ENCODE measurements around the gene HMGCS1. TPM values are rescaled to one million over a fixed set of nuclear protein-coding genes. Genes with fewer than 3 reads are reported as not detected.
"Not testable (repeated sequence)": the region's sequence is repeated elsewhere in the genome, so short reads cannot be mapped to it uniquely, and the experiment has no call there.

The HMGCS1 gene
- total RNA-seq, 1 experiment from 2014 or later, result 57.0 TPM

DNA sequence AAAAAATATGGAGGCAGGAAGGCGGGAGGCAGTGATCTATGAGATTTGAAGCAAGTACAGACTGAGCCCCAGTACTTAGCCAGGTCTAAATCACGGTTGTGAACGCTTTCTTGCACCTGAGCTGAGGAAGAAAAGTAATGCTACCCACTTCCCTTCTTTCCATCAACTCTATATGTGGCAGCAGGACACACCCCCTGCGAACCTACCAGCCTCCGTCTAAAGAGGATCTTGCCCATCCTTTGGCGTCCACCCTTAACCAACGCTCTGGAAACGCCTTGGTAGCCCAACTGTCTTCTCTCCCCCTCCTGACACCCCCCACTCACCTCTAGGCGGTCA is 545 bp downstream of the HMGCS1 start:
- peak; percentile 15 for DNase-seq (ENCODE audit: low spot score)

DNA sequence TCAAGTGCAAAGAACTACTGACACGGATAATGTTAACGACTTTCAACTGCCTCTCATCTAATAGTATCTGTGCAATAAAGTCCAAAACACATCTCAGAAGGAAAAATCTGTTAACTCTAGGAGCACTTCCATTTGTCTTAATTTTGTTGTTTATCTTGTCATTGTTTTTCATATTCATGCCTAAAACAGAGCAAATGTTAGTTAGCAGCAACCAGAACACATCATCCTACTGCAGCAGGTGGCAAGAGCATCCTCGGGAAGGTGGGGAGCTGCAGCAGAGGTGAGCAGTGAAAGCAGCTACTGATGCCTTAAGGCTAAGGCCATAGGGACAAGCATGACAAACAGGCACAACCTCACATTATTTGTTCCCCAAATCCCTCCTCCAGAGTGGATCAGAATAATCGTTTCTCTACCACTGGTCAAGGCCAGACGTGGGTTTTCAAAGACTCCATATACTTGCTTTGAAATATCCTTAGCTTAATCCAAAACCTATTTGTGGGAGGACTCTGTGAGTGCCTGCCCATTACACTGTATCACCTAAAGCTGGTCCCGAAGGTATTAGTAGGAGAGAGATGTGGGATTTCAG is 1.0 kb downstream of the HMGCS1 start:
- DNase-seq (ENCODE audit: low spot score), result no peak

DNA sequence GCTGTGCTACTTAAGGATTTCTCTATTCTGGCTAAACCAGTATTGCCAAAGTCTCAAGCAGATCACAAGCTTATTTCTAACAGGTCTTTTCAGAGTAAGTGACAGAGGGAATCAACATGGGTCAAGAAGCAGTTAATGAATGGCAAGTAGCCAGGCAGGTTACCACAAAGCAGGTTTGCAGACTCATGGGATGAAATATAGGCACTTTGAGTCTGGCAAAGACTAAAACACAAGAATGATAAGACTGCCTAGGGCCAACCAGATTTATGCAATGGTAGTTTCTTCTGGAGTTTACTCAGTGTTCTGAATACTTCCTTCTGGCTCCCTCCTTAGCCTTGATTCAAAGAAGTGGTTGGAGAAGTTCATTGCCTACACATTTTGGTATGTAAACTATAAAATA is 3.6 kb downstream of the HMGCS1 start:
- peak; percentile 36 for DNase-seq (ENCODE audit: low spot score)

DNA sequence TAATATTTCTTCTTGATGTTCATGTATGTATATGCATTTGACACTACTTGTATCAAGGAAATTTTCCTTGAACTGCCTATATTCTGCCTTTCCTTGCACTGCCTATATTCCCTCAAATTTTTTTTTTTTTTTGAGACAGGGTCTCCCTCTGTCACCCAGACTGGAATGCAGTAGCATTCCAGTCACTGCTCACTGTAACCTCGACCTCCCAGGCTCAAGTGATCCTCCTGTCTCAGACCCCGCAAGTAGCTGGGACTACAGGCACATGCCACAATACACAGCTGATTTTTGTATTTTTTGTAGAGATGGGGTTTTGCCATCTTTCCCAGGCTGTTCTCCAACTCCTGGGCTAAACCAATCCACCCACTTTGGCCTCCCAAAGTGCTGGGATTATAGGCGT is 4.1 kb downstream of the HMGCS1 start:
- DNase-seq (ENCODE audit: low spot score), result no peak

DNA sequence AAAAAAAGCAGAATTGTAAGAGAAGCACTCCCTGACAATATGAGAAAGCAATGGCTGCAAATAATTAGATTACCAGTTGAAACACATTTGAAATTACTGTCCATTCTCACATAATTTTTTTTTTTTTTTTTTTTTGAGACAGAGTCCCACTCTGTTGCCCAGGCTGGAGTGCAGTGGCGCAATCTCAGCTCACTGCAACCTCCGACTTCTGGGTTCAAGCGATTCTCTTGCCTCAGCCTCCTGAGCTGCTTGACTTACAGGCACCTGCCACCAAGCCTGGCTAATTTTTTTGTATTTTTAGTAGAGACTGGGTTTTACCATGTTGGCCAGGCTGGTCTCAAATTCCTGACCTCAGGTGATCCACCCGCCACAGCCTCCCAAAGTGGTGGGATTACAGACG is 6.3 kb downstream of the HMGCS1 start:
- not testable (repeated sequence) for DNase-seq (ENCODE audit: low spot score)

DNA sequence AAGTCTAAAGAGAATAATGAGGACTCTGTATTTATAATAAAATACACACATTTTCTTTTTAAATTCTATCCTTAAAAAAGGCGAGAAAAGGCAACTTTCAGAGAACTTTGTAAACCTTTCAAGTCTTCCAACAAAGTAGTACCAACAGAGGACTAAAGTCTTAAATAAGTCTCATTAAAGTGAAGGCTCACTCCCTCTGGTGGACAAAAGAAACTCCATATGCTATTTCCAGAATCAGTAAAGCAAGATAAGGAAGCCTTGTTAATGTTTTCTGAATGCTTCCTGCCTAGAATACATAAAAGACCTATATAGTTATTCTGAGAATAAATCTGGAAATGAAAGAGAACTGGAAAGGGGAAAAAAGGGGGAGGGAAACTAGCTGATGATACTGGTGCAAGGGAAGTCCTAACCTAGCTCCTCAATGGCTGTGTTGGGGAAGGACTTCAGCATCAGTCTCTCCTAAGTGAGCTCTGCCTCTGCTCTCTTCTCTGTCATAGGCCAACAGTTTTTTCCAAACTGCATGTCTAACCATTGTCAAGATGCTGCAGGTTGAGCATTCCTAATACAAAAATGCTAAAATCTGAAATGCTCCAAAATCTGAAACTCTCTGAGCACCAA is 7.2 kb downstream of the HMGCS1 start:
- peak; percentile 68 for DNase-seq (ENCODE audit: low spot score)

DNA sequence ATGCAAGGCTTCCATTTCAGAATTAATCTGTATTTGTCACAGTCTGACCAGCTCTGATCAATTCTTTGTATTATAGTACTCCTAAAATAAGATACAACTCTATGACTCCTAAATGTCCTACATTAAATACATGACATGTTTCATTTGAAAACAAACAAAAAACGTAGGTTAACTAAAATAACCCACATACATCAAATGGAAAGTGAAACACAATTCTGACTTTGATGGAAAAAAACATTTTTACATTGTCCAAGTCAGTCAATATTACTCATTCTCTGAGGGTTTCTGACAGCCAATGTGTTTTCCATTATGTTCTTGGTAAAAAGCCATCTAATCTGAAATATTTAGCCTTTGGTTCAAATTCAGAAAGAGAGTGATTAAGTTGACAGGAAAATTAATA is 8.7 kb downstream of the HMGCS1 start:
- no peak for DNase-seq (ENCODE audit: low spot score)

DNA sequence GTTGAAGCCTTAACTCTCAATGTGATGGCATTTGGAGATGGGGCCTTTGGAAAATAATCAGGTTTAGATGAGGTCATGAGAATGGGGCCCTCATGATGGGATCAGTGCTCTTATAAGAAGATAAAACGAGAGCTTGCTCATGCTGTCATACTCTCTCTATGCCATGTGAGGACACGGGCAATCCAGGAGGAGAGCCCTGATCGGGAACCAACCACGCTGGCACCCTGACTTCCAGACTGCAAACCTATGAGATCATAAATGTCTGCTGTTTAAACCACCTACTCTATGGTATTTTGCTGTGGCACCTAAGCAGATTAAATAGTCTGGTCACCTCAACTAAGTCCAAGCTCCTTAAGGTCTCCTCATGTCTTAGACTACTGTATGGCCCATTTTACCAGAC is 10.0 kb downstream of the HMGCS1 start:
- DNase-seq (ENCODE audit: low spot score), result no peak

DNA sequence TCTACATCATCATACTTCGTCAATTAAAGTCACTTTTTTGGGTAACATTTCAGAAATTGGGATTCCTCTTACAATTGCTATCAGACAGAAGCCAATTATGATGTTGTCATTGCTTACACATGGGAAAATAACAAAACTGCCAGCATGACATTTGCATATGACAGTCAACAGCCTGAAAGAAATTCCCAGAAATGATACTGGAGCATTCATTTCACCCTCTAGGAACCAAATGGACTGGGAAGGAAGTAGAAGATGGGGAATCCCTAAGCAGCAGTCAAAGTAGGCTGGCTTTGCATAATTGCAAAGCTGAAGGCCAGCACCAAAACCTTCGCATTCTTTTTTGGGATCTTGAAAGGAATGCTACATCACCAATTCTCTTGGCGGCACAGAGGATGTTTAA is 10.7 kb downstream of the HMGCS1 start:
- DNase-seq (ENCODE audit: low spot score), result no peak

DNA sequence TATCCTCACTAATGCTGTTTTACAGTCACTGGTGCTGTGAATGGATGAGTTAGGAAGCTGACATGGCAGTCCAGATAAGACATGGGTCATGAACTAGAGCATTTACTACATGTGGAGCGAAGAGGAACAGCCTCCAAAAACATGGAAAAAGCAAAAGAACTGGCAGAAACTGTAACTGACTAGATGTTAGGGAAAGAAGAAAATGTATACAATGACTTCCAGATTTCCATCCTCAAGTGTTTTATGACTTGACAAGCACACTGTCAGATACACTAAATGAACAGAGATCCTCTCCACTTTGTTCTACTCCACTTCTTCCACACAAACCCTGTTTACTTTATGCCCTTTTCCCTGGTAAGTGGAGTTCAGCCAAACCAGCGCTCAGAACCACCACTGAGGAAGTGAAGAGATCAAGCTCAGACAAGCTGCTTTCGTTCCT is 11.5 kb downstream of the HMGCS1 start:
- no peak for DNase-seq (ENCODE audit: low spot score)

DNA sequence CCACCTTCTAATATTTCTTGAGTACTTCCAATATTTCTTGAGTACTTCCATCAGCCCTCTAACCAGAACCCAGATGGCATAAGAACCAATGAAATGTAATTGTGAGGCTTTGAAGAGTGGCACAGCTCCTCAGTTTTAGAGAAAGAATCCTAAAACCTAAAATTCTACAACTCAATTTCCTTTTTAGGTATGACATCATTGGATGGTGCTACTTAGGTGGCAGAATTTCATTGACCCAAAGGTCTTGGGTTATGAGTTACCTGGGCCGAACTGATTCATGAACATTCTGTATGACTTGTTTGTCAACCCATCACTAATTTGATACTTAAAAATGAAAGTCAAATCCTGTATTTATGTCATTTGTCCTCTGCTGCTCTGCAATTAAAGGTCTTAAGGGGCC is 13.1 kb downstream of the HMGCS1 start:
- no peak for DNase-seq (ENCODE audit: low spot score)

DNA sequence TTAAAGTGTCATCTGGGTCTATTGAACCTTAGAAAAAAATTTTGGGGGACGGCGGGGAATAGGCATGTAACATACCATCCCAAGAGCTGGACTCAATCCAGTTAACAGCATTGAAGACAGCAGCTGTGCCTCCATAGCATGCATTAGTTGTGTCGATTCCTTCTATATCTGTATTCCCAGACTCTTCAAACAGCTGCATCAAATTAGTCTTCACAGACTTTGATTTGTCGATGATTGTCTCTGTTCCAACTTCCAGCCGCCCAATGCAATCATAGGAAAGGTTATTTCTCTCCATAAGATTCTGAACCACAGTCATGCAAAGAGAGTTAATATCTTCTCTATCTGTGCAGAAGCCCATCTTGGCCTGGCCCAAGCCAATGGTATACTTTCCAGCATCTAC is 14.8 kb downstream of the HMGCS1 start:
- no peak for DNase-seq (ENCODE audit: low spot score)

DNA sequence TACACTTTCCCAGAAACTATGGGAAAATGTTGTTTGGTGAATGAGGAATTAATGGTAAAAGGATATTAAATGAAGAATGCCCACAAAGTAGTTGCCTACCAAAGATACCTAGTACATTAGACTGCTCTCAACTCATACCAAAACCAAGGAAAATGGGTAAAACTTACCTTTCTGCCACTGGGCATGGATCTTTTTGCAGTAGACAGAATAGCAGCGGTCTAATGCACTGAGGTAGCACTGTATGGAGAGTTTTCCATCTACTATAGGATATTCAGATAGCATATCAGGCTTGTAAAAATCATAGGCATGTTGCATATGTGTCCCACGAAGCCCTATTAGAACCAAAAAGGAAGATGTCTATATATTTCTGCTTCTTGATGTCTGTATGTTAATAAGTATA is 16.4 kb downstream of the HMGCS1 start:
- DNase-seq (ENCODE audit: low spot score), result no peak

DNA sequence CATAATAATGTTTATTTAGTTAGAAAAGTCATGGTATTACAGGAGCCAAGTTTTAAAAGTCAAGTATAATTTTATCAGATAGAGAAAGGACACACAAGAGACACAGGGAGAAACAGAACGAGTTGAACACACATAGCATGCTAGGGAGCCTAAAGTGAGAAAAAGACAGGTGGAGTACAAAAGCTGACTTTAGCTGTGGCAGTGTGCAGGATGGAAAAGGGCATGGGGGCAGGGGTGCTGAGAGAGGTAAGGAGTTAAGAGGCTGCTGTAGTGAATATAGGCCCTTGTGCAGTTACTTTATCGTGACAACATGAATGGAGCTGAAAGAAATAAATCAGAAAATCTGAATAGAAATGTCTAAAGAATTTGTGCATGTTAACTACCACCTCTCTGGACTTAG is 18.0 kb downstream of the HMGCS1 start:
- no peak for DNase-seq (ENCODE audit: low spot score)

DNA sequence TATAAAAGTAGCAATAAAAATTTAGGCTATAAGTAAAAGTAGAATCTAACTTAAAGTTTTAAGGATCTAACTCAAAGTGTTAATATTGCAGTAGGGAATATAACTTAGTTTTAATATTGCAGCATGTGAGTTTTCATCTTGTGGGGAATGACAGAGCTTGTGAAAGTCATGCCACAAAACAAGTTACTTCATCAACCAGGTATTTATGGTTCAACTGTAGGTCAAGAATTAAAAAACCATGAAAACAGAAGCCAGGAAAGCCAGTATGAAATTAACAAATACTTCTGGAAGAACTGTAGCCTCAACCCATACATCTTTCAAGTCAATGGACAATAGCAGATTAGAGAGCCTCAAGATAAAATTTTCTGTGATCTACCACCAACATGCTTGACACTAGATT is 19.0 kb downstream of the HMGCS1 start:
- no peak for DNase-seq (ENCODE audit: low spot score)

DNA sequence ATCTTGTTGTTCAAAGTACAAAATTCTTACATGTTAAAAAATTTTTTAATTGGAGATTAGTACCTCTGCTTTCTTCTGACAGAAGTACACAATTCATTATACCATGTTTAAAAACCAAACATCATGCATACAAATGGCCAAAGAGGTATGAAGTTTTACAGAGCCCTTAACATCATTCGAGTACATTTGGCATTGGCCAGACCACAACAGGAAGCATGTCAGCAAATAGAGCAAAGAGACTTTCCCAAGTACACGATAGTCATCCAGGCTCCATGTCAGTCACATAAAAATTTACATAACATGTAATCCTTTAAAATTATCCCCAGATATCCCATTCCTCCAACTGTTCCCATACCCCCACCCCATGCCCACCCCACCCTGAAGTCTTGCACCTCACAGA is 22.5 kb downstream of the HMGCS1 start:
- no peak for DNase-seq (ENCODE audit: low spot score)

DNA sequence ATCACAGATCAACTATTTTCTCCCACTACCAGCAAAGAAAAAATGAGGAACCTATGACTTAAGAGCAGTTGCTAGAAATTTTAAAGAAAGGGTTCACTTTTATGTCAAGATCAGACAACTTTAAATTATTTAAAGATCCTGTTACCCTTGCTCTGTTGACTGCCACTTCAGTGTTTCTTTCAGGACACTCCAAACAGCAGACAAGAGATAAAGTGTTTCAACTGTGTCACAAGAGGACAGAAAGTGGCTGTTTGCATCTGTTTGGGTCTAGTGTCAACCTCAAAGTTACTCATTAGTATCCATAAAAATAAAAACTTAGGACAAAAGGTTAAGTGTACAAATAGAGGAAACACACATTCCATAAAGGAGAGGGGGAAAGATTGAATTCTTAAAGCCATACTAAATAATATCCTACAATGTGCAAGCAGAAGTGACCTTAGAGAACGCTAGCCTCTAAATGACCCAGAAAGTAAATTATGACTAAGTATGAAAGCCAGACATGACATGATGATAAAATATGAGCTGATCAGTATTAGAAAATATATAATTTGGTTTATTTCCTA is 24.9 kb downstream of the HMGCS1 start:
- DNase-seq (ENCODE audit: low spot score), result no peak

DNA sequence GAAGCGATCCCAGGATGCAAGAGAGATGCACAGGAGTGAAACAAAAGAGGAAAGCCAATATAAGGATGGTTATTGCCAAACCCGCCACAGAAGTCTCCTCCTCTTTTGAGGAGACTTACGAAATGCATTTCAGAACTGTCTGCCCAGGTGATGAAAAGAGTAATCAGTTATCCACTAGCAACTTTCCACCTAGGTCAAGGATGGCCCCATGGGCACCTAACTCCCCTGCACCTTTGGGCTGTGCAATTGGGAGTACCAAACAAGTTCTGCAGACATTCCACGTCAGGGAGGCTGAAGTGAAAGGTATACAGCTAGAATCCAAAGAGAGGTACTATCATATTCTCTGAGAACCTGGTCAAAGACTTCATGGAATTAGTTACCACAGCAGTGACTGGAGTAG is 25.7 kb downstream of the HMGCS1 start:
- no peak for DNase-seq (ENCODE audit: low spot score)

DNA sequence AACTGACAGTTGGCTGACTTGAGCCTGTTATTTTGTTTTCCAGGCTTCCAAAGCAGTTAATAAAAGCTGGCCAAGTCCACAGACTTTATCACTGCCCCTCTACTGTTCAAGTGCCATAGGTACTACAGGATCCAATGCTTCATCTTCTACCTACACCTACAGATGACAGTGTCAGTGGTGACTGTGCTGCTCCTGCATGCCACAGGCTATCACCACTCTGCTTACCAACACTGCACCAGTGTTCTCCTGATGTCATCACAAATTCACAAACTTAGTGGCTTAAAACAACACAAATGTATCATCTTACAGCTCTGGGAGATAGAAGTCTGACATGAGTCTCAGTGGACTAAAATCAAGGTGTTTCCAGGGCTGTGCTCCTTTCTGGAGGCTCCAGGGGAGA is 26.6 kb downstream of the HMGCS1 start:
- DNase-seq (ENCODE audit: low spot score), result no peak

DNA sequence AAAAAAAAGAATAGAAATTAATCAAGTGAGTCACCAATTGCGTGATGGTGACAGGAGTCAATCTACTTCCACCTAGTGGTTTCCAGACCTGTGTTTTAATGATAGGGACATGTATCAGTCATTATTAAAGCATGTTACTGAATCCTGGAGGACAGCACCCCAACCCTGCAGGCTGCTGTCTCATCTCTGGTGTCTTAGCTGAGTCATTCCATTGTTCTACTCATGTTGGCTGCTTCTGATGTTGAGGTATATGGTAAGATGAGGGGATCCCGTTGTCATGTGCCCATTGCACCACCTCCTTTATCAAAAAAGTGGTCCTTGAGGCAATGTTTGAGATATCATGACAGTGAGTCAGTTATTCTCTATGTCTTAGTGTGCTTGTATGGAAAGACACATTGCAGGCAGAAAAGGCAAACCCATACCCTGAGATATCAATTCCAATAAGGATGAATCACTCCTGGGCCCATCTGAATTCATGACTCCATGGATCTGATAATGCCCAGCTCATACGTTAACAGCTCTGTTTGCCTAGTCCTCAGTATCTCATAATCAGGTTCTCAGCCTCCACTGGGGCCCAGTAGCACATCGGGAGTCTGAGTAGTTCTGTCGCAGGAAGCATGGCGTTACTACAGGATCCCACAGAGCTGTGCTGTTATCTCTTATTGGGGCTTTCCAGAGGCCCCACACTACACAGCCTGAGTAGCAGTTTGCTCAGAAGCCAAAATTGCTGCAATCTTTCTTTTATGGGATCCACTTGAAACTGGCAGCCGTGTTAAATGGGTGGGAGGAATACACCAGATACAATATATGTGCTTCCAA is 31.2 kb downstream of the HMGCS1 start:
- DNase-seq (ENCODE audit: low spot score), result no peak

DNA sequence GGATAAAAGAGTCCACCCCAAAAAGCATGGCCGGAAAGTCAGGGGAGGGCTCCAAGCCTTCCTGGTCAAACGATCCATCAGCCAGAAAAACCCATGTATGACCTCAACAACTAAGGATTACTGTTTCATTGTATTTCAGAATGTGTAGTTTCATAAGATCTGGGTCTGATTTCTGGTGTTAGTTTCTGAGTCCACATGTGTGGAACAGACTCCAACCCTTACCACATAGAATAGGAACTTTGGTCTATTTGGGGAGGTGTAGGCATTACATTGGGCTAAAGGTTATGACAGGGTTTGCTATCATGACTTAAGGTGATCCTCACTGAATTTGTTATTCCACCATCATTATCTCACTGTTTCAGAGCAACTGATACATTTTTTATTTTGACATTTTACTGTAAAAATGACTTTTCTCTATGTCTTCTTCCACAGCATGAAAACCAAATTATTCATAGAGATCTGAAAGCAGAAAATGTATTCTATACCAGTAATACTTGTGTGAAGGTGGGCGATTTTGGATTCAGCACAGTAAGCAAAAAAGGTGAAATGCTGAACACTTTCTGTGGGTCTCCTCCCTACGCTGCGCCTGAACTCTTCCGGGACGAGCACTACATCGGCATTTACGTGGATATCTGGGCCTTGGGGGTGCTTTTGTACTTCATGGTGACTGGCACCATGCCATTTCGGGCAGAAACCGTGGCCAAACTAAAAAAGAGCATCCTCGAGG is 33.5 kb downstream of the HMGCS1 start:
- no peak for DNase-seq (ENCODE audit: low spot score)

DNA sequence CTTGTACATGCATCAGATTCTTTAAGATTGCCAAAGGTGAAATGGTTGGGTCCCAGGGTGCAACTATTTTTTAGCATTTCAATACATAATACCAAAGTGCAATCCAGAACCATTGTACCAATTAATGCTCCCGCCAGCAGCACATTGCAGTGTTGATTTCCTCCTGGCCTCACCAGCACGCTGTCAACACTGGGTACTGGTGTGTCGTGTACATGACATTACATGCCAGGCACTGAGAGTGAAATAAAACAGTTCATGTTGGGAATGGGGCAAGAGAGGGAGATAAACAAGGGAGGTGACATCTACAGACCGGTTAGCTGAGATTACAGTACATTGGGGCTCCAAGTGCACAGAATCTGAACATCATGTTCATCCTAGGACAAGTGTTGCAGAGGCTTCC is 37.8 kb downstream of the HMGCS1 start:
- no peak for DNase-seq (ENCODE audit: low spot score)
